Body of pancreas (tissue), 4 donors: ENCODE results near the gene SEL1L3. TPM values are rescaled to one million over a fixed set of nuclear protein-coding genes. Genes with fewer than 3 reads are reported as not detected.

Source experiments
- ATAC-seq: fragments of 150-250 bp; one replicate; pipeline ENCODE4 v1.9.1; 2016
- DNase-seq, 4 donors: peaks; one replicate each; pipeline ENCODE4 v3.0.0-alpha.2; 2019
- H3K27ac ChIP-seq, 4 donors: fragments of 200-600 bp; sonication (generic); 1 replicate in 3 of 4; 2 replicates in 1 of 4; pipeline versions ENCODE4 v1.5.1 to v1.6.1; 2016 to 2019; ENCODE audit warnings: mild to moderate bottlenecking in 1 of 4, mixed read lengths in 1 of 4, moderate library complexity in 1 of 4
- H3K27me3 ChIP-seq, 2 donors: fragments of 200-600 bp; sonication (generic); one replicate each; pipeline ENCODE4 v1.6.0; 2016; ENCODE audit warnings: mild to moderate bottlenecking in 1 of 2
- H3K36me3 ChIP-seq, 2 donors: fragments of 200-600 bp; sonication (generic); replicated peaks in 1 of 2; 2 replicates each; pipeline ENCODE4 v1.5.1; 2016; ENCODE audit warnings: low read depth in 2 of 2; ENCODE audit not compliant: insufficient read depth in 1 of 2
- H3K4me1 ChIP-seq: fragments of 200-600 bp; sonication (generic); one replicate; pipeline ENCODE4 v1.6.0; 2016
- H3K4me3 ChIP-seq, 2 donors: fragments of 200-600 bp; sonication (generic); 1 replicate in 1 of 2; 2 replicates in 1 of 2; pipeline ENCODE4 v1.5.1; 2016 to 2019
- H3K9me3 ChIP-seq, 3 donors: fragments of 200-600 bp; sonication (generic); 1 replicate in 2 of 3; 2 replicates in 1 of 3; pipeline ENCODE4 v1.5.1; 2016
- CTCF ChIP-seq, 7 experiments: fragments of 450-650 bp in 4 of 7; fragments of 200-600 bp in 3 of 7; sonication (generic) in 3 of 7; IDR thresholded peaks; one replicate each; pipeline ENCODE4 v1.5.1; 2016 to 2019; ENCODE audit warnings: antibody characterized with exemption in 7 of 7
- POLR2A ChIP-seq, 3 donors: fragments of 450-650 bp; IDR thresholded peaks; one replicate each; pipeline ENCODE4 v1.6.1; 2016; ENCODE audit warnings: antibody characterized with exemption in 3 of 3, mild to moderate bottlenecking in 2 of 3
- WGBS, 2 donors: methylation state at CpG; one replicate each; pipeline ENCODE4 v1.1.5; 2017; 5-methylcytosine and 5-hydroxymethylcytosine counted together
- intact Hi-C: fragments of 100-400 bp; cut with DNase I; formaldehyde crosslinking; loops from one replicate; pipeline ENCODE4 v1.15.1; 2023
- small RNA-seq: library from RNA; depleted of rRNA; stranded (forward); fragments of <200 nt; gene quantifications from one replicate; pipeline ENCODE3, GENCODE V24; 2016
- total RNA-seq, 2 donors: library from RNA; depleted of rRNA; stranded (reverse); fragments of >200 nt; gene quantifications; one replicate each; pipeline ENCODE4 v1.1.0, GENCODE V29; 2016

Gene SEL1L3
- total RNA-seq, 2 donors from 2014 or later: 32.3 to 64.1 TPM

GRCh38 chr4:25703731-25704388 lies 158.9 kb downstream of the SEL1L3 start:
- H3K4me1 ChIP-seq: no peaks in the 10 kb centered on the region
- 54 to 61% methylated on average over 3 of the region's 3 CpGs for WGBS, 2 donors
- no peaks in the 10 kb centered on the region for H3K27me3 ChIP-seq
- H3K9me3 ChIP-seq: no peaks in the 10 kb centered on the region
- no peak for ATAC-seq
- no peak overlapping the region for H3K27ac ChIP-seq
- intact Hi-C loops: no loop called here
- H3K4me3 ChIP-seq: no peak overlapping the region
- no peaks in the 10 kb centered on the region for H3K36me3 ChIP-seq
- DNase-seq: no peak
- TF ChIP-seq CTCF (IDR thresholded peaks at IDR 0.05) (no peak), POLR2A (IDR thresholded peaks at IDR 0.05) (no peak)

- 55 to 60% methylated on average over 5 of the region's 5 CpGs for WGBS, 2 donors
- ATAC-seq: no peak
These were observed 159.9 kb downstream of the SEL1L3 start for GRCh38 chr4:25702848-25703247.

GRCh38 chr4:25700661-25701060 lies 162.1 kb downstream of the SEL1L3 start:
- ATAC-seq (no peak), DNase-seq (no peak)
- H3K4me1 ChIP-seq: no peaks in the 10 kb centered on the region
- WGBS, 2 donors: 70 to 71% methylated on average over 4 of the region's 4 CpGs
- no peaks in the 10 kb centered on the region for H3K36me3 ChIP-seq
- no peaks in the 10 kb centered on the region for H3K27me3 ChIP-seq
- H3K27ac ChIP-seq: no peak overlapping the region
- no peak for TF ChIP-seq CTCF (IDR thresholded peaks at IDR 0.05)
- TF ChIP-seq POLR2A (IDR thresholded peaks at IDR 0.05): no peak
- H3K9me3 ChIP-seq: no peaks in the 10 kb centered on the region
- intact Hi-C loops: no loop called here
- H3K4me3 ChIP-seq: no peak overlapping the region

More at GRCh38 chr4:25702848-25703247, 159.9 kb downstream of the SEL1L3 start:
- no peaks in the 10 kb centered on the region for H3K27me3 ChIP-seq
- TF ChIP-seq CTCF (IDR thresholded peaks at IDR 0.05) (no peak), POLR2A (IDR thresholded peaks at IDR 0.05) (no peak)
- no peak for DNase-seq
- no peak overlapping the region for H3K27ac ChIP-seq
- intact Hi-C loops: no loop called here
- no peaks in the 10 kb centered on the region for H3K4me1 ChIP-seq
- H3K36me3 ChIP-seq: no peaks in the 10 kb centered on the region
- no peak overlapping the region for H3K4me3 ChIP-seq
- H3K9me3 ChIP-seq: no peaks in the 10 kb centered on the region

GRCh38 chr4:25697516-25697915 lies 165.3 kb downstream of the SEL1L3 start:
- H3K36me3 ChIP-seq: no peaks in the 10 kb centered on the region
- TF ChIP-seq CTCF (IDR thresholded peaks at IDR 0.05) (no peak), POLR2A (IDR thresholded peaks at IDR 0.05) (no peak)
- H3K27ac ChIP-seq: no peak overlapping the region
- intact Hi-C loops: no loop called here
- 64 to 81% methylated on average over 5 of the region's 5 CpGs for WGBS, 2 donors
- ATAC-seq (no peak), DNase-seq (no peak)
- H3K4me1 ChIP-seq: no peaks in the 10 kb centered on the region
- H3K27me3 ChIP-seq: no peaks in the 10 kb centered on the region
- no peaks in the 10 kb centered on the region for H3K9me3 ChIP-seq
- no peak overlapping the region for H3K4me3 ChIP-seq

Small RNA genes lying within 50 kb of the gene (small RNA-seq; reads per million reads assigned to genes)
- not detected for gene MTND4LP22

Other genes with a start within 250 kb of the SEL1L3 start
- gene SLC34A2, start 207.1 kb downstream of the SEL1L3 start, total RNA-seq: 1 to 10 TPM; 2.0 to 7.3 TPM
- gene SMIM20, start 51.2 kb upstream of the SEL1L3 start, total RNA-seq: 10 to 100 TPM in 1 of 2 donors, under 1 TPM in 1; 0.99 to 21.5 TPM